ENCODE data around the gene OR51V1.

OR51V1 gene

GRCh38 chr11:5230266-5230665 lies 29.8 kb upstream of the OR51V1 start:
- H3K4me3 ChIP-seq (replicated peaks; ENCODE audit: low read depth, low read length) = no peak overlapping the region
- TF ChIP-seq CTCF (IDR thresholded peaks at IDR 0.05; ENCODE audit: low read length, missing control alignments) = no peak
- no peak for DNase-seq (ENCODE audit: low read depth)

GRCh38 chr11:5229796-5230195 lies 29.3 kb upstream of the OR51V1 start:
- DNase-seq (ENCODE audit: low read depth) = no peak
- TF ChIP-seq CTCF (IDR thresholded peaks at IDR 0.05; ENCODE audit: low read length, missing control alignments) = no peak
- no peak overlapping the region for H3K4me3 ChIP-seq (replicated peaks; ENCODE audit: low read depth, low read length)

- H3K4me3 ChIP-seq (replicated peaks; ENCODE audit: low read depth, low read length) = no peak overlapping the region
- no peak for TF ChIP-seq CTCF (IDR thresholded peaks at IDR 0.05; ENCODE audit: low read length, missing control alignments)
- DNase-seq (ENCODE audit: low read depth) = no peak
Observed at GRCh38 chr11:5229356-5229755, 28.9 kb upstream of the OR51V1 start.

- no peak for DNase-seq (ENCODE audit: low read depth)
- no peak for TF ChIP-seq CTCF (IDR thresholded peaks at IDR 0.05; ENCODE audit: low read length, missing control alignments)
- H3K4me3 ChIP-seq (replicated peaks; ENCODE audit: low read depth, low read length) = no peak overlapping the region
Observed at GRCh38 chr11:5228124-5228523, 27.6 kb upstream of the OR51V1 start.

GRCh38 chr11:5227681-5228080 lies 27.2 kb upstream of the OR51V1 start:
- no peak for DNase-seq (ENCODE audit: low read depth)
- no peak for TF ChIP-seq CTCF (IDR thresholded peaks at IDR 0.05; ENCODE audit: low read length, missing control alignments)
- H3K4me3 ChIP-seq (replicated peaks; ENCODE audit: low read depth, low read length) = no peak overlapping the region

GRCh38 chr11:5226732-5227310 lies 26.3 kb upstream of the OR51V1 start, which contains the start of gene HBB:
Gene HBB (minus strand): TSS chr11:5227071. CDS start chr11:5227021, 50 bp downstream.
- no peak for DNase-seq (ENCODE audit: low read depth)
- no peak for TF ChIP-seq CTCF (IDR thresholded peaks at IDR 0.05; ENCODE audit: low read length, missing control alignments)
- H3K4me3 ChIP-seq (replicated peaks; ENCODE audit: low read depth, low read length) = no peak within 1 kb of the TSS

- no peak for DNase-seq (ENCODE audit: low read depth)
- H3K4me3 ChIP-seq (replicated peaks; ENCODE audit: low read depth, low read length) = no peak overlapping the region
Observed at GRCh38 chr11:5225480-5225871, 25.0 kb upstream of the OR51V1 start.

More at GRCh38 chr11:5225480-5225871, 25.0 kb upstream of the OR51V1 start:
- no peak for TF ChIP-seq CTCF (IDR thresholded peaks at IDR 0.05; ENCODE audit: low read length, missing control alignments)

Measured in fibroblast of pulmonary artery (primary cell).